Left ventricle myocardium inferior (tissue), 1 donor: ENCODE measurements around the gene FNBP1L. TPM values are rescaled to one million over a fixed set of nuclear protein-coding genes. Genes with fewer than 3 reads are reported as not detected.

ENCODE experiments used
- DNase-seq: peaks from one replicate; pipeline ENCODE4 v3.0.0-alpha.2; 2020
- H3K27ac ChIP-seq: fragments of 200-600 bp; replicated peaks from 2 replicates; pipeline ENCODE4 v1.8.0; 2021
- H3K27me3 ChIP-seq: fragments of 200-600 bp; 2 replicates; pipeline ENCODE4 v1.8.0; 2021; ENCODE audit warnings: low read depth
- H3K36me3 ChIP-seq: fragments of 200-600 bp; 2 replicates; pipeline ENCODE4 v1.8.0; 2021
- H3K4me1 ChIP-seq: fragments of 200-600 bp; 2 replicates; pipeline ENCODE4 v1.8.0; 2021
- H3K4me3 ChIP-seq: fragments of 200-600 bp; 2 replicates; pipeline ENCODE4 v1.8.0; 2021; ENCODE audit warnings: mild to moderate bottlenecking, moderate library complexity
- H3K9me3 ChIP-seq: fragments of 200-600 bp; replicated peaks from 2 replicates; pipeline ENCODE4 v1.8.0; 2021
- CTCF ChIP-seq: fragments of 200-600 bp; IDR thresholded peaks from 2 replicates; pipeline ENCODE4 v1.8.0; 2021; ENCODE audit warnings: antibody characterized with exemption, mild to moderate bottlenecking, borderline replicate concordance
- intact Hi-C: fragments of 100-400 bp; cut with micrococcal nuclease; formaldehyde crosslinking; loops from one replicate; pipeline ENCODE4 v1.11.0; 2022
- total RNA-seq: library from RNA; stranded (reverse); fragmentation: NEBNext Ultra II Directional; extraction: Animal tissue kit (Norgen Biotek cat#: 25700); gene quantifications from one replicate; pipeline ENCODE4 v1.2.1, GENCODE V29; 2021
- donor health status: DM: no; HTN: yes; CAD: no; lungs with severe emphysema.

Gene FNBP1L
- total RNA-seq, 1 donor from 2014 or later: 28.0 TPM

- no peak for DNase-seq
- Histone ChIP-seq H3K36me3 (peaks cover 50% of the 10 kb centered on the region), H3K4me1 (peaks cover 54% of the 10 kb centered on the region), H3K9me3 (no peaks in the 10 kb centered on the region), H3K27ac (peak overlapping the region; percentile 75), H3K27me3 (no peaks in the 10 kb centered on the region), H3K4me3 (no peak overlapping the region)
- TF ChIP-seq CTCF: no peak
- intact Hi-C loops: no loop called here
These were observed 126.6 kb downstream of the FNBP1L start for GRCh38 chr1:93574511-93574910.

GRCh38 chr1:93574991-93575390 lies 127.1 kb downstream of the FNBP1L start:
- Histone ChIP-seq H3K27me3 (no peaks in the 10 kb centered on the region), H3K9me3 (no peaks in the 10 kb centered on the region), H3K36me3 (peaks cover 54% of the 10 kb centered on the region), H3K4me1 (peaks cover 59% of the 10 kb centered on the region), H3K4me3 (no peak overlapping the region), H3K27ac (peak overlapping the region; percentile 75)
- intact Hi-C loops: no loop called here
- TF ChIP-seq CTCF: no peak
- no peak for DNase-seq

GRCh38 chr1:93575621-93576284 lies 127.8 kb downstream of the FNBP1L start:
- Histone ChIP-seq H3K27me3 (no peaks in the 10 kb centered on the region), H3K4me1 (peaks cover 67% of the 10 kb centered on the region), H3K9me3 (no peaks in the 10 kb centered on the region), H3K27ac (peak overlapping the region; percentile 75), H3K4me3 (no peak overlapping the region), H3K36me3 (peaks cover 49% of the 10 kb centered on the region)
- DNase-seq: peak; percentile 9
- TF ChIP-seq CTCF: no peak
- intact Hi-C loops: no loop called here

GRCh38 chr1:93576346-93576745 lies 128.4 kb downstream of the FNBP1L start:
- Histone ChIP-seq H3K4me1 (peaks cover 69% of the 10 kb centered on the region), H3K27ac (peak overlapping the region; percentile 75), H3K27me3 (no peaks in the 10 kb centered on the region), H3K36me3 (peaks cover 49% of the 10 kb centered on the region), H3K4me3 (no peak overlapping the region), H3K9me3 (no peaks in the 10 kb centered on the region)
- TF ChIP-seq CTCF: no peak
- peak; percentile 36 for DNase-seq
- intact Hi-C loops: no loop called here

GRCh38 chr1:93576746-93577145 lies 128.8 kb downstream of the FNBP1L start:
- intact Hi-C loops: no loop called here
- no peak overlapping the region for H3K4me3 ChIP-seq
- no peak for TF ChIP-seq CTCF
- no peak for DNase-seq
- peak overlapping the region; percentile 75 for H3K27ac ChIP-seq
- peaks cover 49% of the 10 kb centered on the region for H3K36me3 ChIP-seq
- H3K4me1 ChIP-seq: peaks cover 69% of the 10 kb centered on the region
- H3K27me3 ChIP-seq: no peaks in the 10 kb centered on the region
- no peaks in the 10 kb centered on the region for H3K9me3 ChIP-seq
